Neutrophil (primary cell): ENCODE measurements around the gene TCERG1L.

Source experiments
- H3K27ac ChIP-seq: fragments of 200-600 bp; sonication (generic); 2 replicates; pipeline ENCODE4 v1.5.1; 2016; ENCODE audit warnings: mild to moderate bottlenecking, moderate library complexity
- H3K27me3 ChIP-seq: fragments of 200-600 bp; sonication (generic); 2 replicates; pipeline ENCODE4 v1.6.0; 2016; ENCODE audit warnings: mild to moderate bottlenecking
- H3K36me3 ChIP-seq: fragments of 200-600 bp; sonication (generic); 2 replicates; pipeline ENCODE4 v1.5.1; 2017
- H3K4me1 ChIP-seq, 2 experiments: fragments of 200-600 bp in 1 of 2; sonication (generic) in 1 of 2; 1 replicate in 1 of 2; 2 replicates in 1 of 2; pipeline versions ENCODE4 v1.5.1 to v1.6.1; 2013 to 2016; ENCODE audit warnings: low read depth in 1 of 2, low read length in 1 of 2, mild to moderate bottlenecking in 1 of 2, moderate library complexity in 1 of 2; ENCODE audit not compliant: control insufficient read depth in 1 of 2, insufficient read depth in 1 of 2
- H3K4me3 ChIP-seq, 2 experiments: fragments of 200-600 bp in 1 of 2; sonication (generic) in 1 of 2; 1 replicate in 1 of 2; 2 replicates in 1 of 2; pipeline ENCODE4 v1.5.1; 2013 to 2016; ENCODE audit warnings: low read depth in 1 of 2, low read length in 1 of 2, mild to moderate bottlenecking in 1 of 2, moderate library complexity in 1 of 2
- H3K9me3 ChIP-seq: fragments of 200-600 bp; sonication (generic); 2 replicates; pipeline ENCODE4 v1.5.1; 2016
- TF ChIP-seq, protein P1 (sequence below): fragments of 200-600 bp; sonication (generic); IDR thresholded peaks from 2 replicates; pipeline ENCODE4 v1.5.1; 2016; ENCODE audit warnings: antibody characterized with exemption

The TCERG1L gene

DNA sequence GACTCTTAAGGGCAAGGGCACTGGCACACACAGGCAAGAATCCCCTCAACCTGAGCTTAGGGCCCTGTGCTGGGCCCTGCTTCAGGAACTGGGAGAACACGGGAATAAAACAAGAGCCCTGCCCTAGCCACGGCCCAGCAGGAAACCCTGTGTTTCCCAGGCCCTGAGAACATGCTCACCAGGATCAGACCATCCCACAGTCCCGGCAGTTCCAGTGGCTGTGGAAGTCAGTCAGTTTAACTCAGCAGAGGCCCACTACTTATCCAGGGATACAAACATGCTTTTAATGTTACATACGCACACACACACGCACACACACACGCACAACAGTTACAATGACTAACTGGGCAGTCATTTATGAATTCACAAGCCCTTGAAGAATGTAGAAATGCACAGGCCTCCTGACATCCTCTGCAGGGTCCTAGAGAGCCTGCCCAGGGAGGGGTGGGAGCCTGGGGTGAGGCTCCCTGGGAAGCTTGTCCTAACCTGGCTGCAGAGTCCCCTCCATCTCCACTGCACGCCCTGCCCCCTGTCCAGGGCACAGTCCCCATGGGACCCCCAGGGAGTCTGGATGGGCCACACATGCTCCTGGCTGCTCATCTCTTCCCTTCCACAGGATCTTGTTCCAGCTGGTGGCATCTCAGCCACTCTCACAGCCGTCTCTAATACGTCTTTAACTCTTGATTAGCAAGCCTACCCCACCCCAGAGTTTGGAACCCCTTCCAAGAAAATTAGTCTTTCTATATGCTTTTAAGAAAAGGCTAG, 97.6 kb downstream of the TCERG1L start:
- Histone ChIP-seq H3K4me1 (no peaks in the 10 kb centered on the region), H3K4me3 (no peak overlapping the region), H3K27me3 (no peaks in the 10 kb centered on the region), H3K36me3 (no peaks in the 10 kb centered on the region), H3K9me3 (no peaks in the 10 kb centered on the region), H3K27ac (no peak overlapping the region)
- TF ChIP-seq, protein P1, sequence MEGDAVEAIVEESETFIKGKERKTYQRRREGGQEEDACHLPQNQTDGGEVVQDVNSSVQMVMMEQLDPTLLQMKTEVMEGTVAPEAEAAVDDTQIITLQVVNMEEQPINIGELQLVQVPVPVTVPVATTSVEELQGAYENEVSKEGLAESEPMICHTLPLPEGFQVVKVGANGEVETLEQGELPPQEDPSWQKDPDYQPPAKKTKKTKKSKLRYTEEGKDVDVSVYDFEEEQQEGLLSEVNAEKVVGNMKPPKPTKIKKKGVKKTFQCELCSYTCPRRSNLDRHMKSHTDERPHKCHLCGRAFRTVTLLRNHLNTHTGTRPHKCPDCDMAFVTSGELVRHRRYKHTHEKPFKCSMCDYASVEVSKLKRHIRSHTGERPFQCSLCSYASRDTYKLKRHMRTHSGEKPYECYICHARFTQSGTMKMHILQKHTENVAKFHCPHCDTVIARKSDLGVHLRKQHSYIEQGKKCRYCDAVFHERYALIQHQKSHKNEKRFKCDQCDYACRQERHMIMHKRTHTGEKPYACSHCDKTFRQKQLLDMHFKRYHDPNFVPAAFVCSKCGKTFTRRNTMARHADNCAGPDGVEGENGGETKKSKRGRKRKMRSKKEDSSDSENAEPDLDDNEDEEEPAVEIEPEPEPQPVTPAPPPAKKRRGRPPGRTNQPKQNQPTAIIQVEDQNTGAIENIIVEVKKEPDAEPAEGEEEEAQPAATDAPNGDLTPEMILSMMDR, result no peak

DNA sequence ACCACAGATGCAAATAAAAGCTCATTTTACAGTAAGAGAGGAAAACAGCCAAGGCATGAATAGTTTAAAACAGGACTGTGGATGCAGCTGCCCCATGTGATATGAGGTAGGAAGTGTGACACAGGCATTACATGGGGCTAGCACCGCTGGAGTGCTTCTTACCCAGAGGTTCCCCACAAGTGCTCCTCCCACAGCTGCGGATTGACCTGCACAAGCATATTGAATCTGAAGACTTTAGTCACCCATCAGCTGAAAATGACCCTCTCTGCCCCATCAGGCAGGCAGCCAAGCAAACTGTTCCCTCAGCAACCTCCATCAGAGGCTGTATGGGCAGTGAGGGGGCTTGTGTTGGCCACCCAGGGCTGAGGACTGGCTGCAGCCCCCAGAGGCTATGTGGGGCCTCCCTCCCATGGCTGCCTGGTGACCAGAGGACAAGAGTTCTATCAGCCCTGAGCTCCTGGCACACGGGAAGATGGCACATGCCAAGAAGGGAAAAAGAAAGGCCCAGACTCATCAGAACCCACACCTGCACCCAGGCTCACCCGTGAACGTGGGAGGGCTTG, 98.7 kb downstream of the TCERG1L start:
- Histone ChIP-seq H3K27me3 (no peaks in the 10 kb centered on the region), H3K36me3 (no peaks in the 10 kb centered on the region), H3K9me3 (no peaks in the 10 kb centered on the region), H3K4me1 (no peaks in the 10 kb centered on the region), H3K4me3 (no peak overlapping the region), H3K27ac (no peak overlapping the region)
- TF ChIP-seq, protein P1, result no peak

GRCh38 chr10:131211965-131212619, 99.4 kb downstream of the TCERG1L start:
- Histone ChIP-seq H3K27ac (no peak overlapping the region), H3K4me1 (no peaks in the 10 kb centered on the region), H3K9me3 (no peaks in the 10 kb centered on the region), H3K4me3 (no peak overlapping the region), H3K36me3 (no peaks in the 10 kb centered on the region), H3K27me3 (no peaks in the 10 kb centered on the region)
- TF ChIP-seq, protein P1, result no peak

- Histone ChIP-seq H3K27me3 (no peaks in the 10 kb centered on the region), H3K36me3 (no peaks in the 10 kb centered on the region), H3K9me3 (no peaks in the 10 kb centered on the region), H3K4me3 (no peak overlapping the region), H3K27ac (no peak overlapping the region), H3K4me1 (no peaks in the 10 kb centered on the region)
- TF ChIP-seq, protein P1, result no peak
Observed at GRCh38 chr10:131211559-131211958, 100.0 kb downstream of the TCERG1L start.

DNA sequence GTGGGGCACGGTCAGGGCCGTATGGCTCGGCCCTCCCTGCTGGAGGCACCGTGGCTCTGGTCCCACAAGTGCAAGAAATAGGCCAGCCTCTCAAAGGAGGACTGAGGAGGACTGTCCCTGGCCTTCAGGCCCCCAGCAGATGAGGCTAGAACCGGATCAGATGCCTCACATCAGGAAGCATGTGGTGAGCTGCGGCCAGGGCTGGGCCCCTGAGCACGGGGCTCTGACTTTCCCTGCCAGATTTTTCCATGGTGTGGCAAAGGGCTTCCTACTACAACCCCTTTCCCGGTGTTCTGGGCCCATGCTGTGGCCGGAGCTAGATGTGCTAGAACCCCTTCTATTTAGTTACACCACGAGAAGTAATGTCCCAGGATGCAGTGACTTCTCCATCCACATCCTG, 100.4 kb downstream of the TCERG1L start:
- Histone ChIP-seq H3K27me3 (no peaks in the 10 kb centered on the region), H3K27ac (no peak overlapping the region), H3K4me3 (no peak overlapping the region), H3K4me1 (no peaks in the 10 kb centered on the region), H3K36me3 (no peaks in the 10 kb centered on the region), H3K9me3 (no peaks in the 10 kb centered on the region)
- TF ChIP-seq, protein P1, result no peak
